Gastroesophageal sphincter (tissue), 3 donors: ENCODE measurements around the gene ATP9B.
"Not testable (repeated sequence)": the region's sequence is repeated elsewhere in the genome, so short reads cannot be mapped to it uniquely, and the experiment has no call there.

Experiments used
- CTCF ChIP-seq, 4 experiments: fragments of 200-600 bp in 2 of 4; fragments of 450-650 bp in 2 of 4; sonication (generic) in 1 of 4; IDR thresholded peaks; one replicate each; pipeline ENCODE4 v1.5.1; 2017 to 2019; ENCODE audit warnings: antibody characterized with exemption in 4 of 4, mild to moderate bottlenecking in 2 of 4, moderate library complexity in 2 of 4
- POLR2AphosphoS5 ChIP-seq: sonication (generic); formaldehyde crosslinking; IDR thresholded peaks from one replicate; pipeline ENCODE4 v1.6.1; 2017; ENCODE audit warnings: antibody characterized with exemption

DNA sequence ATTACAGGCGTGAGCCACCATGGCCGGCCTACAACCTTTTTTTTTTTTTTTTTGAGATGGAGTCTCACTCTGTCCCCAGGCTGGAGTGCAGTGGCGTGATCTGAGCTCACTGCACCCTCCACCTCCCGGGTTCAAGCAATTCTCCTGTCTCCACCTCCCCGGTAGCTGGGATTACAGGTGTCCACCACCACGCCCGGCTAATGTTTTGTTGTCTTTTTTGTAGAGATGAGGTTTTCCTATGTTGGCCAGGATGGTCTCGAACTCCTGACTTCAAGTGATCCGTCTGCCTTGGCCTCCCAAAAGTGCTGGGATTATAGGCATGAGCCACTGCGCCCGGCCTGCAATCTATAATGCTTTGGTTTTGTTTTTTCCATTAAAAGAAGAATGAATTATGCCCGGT lies 307.5 kb downstream of the ATP9B start:
- TF ChIP-seq CTCF (IDR thresholded peaks at IDR 0.05); POLR2AphosphoS5: not testable (repeated sequence)
